ENCODE results near the gene SNX25.

DNA sequence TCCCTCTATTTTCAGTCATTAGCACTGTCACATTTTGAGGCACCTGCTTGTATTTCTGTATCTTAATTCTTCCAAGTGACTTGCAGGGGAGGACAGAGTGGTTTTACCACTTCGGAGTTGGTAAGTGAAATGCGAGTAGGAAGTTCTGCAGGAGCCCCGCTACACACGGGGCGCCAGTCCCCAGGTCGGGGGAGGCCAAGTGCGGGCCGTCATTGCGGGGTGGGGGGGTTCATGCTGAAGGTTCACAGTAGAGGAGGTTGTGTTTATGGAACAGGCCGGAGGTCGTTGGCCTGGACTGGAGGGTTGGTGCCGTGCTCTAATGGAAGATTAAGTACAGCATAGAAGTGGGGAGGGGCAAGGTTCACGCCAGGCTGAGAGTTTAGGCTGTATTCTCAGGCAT lies 142.3 kb downstream of the SNX25 start:
- no peak for TF ChIP-seq POLR2A (IDR thresholded peaks at IDR 0.05)
- TF ChIP-seq, protein P1, sequence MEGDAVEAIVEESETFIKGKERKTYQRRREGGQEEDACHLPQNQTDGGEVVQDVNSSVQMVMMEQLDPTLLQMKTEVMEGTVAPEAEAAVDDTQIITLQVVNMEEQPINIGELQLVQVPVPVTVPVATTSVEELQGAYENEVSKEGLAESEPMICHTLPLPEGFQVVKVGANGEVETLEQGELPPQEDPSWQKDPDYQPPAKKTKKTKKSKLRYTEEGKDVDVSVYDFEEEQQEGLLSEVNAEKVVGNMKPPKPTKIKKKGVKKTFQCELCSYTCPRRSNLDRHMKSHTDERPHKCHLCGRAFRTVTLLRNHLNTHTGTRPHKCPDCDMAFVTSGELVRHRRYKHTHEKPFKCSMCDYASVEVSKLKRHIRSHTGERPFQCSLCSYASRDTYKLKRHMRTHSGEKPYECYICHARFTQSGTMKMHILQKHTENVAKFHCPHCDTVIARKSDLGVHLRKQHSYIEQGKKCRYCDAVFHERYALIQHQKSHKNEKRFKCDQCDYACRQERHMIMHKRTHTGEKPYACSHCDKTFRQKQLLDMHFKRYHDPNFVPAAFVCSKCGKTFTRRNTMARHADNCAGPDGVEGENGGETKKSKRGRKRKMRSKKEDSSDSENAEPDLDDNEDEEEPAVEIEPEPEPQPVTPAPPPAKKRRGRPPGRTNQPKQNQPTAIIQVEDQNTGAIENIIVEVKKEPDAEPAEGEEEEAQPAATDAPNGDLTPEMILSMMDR (IDR thresholded peaks at IDR 0.05), result no peak
- TF ChIP-seq EP300 (IDR thresholded peaks at IDR 0.05), result no peak
